ENCODE measurements around the gene BNIP3.

BNIP3 gene

DNA sequence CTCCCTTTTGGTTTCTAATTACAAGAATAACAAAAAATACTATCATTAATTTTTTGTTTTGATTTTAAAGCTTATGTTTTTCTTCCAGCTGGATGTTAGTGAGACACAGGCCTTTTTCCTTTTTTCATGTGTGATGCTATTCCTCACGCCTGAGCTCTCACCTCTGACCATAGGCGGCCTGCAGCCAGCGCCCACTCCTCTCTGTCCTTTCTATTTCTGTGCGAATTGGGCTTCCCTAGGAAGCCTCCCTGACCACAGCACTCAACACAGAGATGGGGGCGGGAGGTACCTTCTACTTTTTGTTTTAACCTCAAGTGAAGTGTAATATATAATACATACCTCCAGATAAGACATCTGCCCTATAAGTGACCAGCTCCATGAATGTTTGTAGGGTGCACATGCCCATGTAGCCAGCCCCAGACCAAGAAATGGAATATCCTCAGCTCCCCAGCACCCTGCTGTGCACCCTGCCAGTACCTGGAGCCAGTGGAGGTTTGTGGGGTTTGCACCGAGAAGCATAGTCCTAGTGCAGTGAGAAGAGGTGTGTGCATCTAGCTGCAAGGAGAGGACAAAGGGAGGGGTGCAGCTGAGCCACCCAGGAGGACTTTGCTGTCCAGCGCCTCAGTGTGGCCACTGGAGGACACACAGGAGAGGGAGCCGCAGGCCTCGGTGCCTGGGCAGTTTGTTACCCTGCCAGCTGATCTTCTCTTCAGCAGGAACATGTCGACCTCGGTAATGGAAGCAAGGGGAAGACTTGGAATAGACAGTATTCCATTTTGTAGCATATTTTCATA lies 38.5 kb downstream of the BNIP3 start:
- H3K27ac ChIP-seq: no peak overlapping the region
- TF ChIP-seq ZFX (IDR thresholded peaks at IDR 0.05): no peak
- TF ChIP-seq, protein P1, sequence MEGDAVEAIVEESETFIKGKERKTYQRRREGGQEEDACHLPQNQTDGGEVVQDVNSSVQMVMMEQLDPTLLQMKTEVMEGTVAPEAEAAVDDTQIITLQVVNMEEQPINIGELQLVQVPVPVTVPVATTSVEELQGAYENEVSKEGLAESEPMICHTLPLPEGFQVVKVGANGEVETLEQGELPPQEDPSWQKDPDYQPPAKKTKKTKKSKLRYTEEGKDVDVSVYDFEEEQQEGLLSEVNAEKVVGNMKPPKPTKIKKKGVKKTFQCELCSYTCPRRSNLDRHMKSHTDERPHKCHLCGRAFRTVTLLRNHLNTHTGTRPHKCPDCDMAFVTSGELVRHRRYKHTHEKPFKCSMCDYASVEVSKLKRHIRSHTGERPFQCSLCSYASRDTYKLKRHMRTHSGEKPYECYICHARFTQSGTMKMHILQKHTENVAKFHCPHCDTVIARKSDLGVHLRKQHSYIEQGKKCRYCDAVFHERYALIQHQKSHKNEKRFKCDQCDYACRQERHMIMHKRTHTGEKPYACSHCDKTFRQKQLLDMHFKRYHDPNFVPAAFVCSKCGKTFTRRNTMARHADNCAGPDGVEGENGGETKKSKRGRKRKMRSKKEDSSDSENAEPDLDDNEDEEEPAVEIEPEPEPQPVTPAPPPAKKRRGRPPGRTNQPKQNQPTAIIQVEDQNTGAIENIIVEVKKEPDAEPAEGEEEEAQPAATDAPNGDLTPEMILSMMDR (conservative IDR thresholded peaks at IDR 0.05): peak; percentile 77

DNA sequence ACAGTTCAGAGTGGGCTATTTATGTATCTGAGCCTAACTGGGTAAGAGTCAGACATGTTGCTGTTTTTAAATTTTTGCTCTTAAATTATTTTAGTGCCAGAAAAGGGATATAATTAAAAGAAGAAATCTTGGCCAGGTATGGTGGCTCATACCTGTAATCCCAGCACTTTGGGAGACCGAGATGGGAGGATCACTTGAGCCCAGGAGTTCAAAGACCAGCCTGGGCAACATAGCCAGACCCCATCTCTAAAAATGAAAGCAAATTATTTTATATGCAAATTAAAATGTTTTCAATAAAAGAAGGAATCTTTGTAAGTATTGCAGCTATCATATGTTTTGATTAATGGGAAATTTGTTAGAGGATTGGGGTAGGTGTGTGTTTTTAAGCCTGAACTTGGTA lies 39.3 kb downstream of the BNIP3 start:
- TF ChIP-seq, protein P1 (conservative IDR thresholded peaks at IDR 0.05): no peak
- no peak for TF ChIP-seq ZFX (IDR thresholded peaks at IDR 0.05)
- no peak overlapping the region for H3K27ac ChIP-seq

DNA sequence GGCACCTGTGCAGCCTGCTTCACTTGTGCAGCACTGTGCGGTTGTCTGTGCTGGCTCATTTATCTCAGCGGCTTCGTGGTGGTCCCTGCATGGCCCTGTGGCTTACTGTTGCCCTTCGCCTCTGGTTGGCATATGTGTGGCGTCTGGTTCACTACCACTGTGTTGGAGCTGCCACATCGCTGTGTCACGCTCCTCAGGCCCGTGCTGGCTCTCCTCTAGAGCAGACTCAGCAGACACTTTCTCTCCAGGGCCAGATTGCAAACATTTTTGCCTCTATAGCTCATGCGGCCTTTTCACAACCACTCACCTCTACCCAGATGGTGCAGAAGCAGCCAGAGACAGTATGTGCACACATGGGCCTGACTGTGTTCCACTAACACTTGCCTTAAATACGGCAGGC lies 43.0 kb downstream of the BNIP3 start:
- H3K27ac ChIP-seq: no peak overlapping the region
- TF ChIP-seq ZFX (IDR thresholded peaks at IDR 0.05): no peak
- TF ChIP-seq, protein P1 (conservative IDR thresholded peaks at IDR 0.05): no peak

DNA sequence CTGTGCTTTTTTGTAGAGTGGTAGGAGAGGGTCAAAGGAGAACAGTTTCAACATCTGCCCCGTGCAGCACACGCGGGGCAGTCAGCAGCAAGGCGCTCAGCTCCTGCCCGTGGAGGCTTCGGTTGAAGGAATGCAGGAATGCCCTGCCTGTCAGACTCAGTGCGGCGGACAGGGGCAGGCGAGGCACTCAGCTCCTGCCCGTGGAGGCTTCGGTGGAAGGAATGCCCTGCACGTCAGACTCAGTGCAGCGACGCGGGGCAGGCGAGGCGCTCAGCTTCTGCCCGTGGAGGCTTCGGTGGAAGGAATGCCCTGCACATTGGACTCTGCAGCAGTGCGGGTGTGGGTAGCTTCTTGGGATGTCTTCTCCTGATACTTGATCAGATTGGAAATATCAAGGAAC lies 43.9 kb downstream of the BNIP3 start:
- no peak for TF ChIP-seq ZFX (IDR thresholded peaks at IDR 0.05)
- TF ChIP-seq, protein P1 (conservative IDR thresholded peaks at IDR 0.05): no peak
- no peak overlapping the region for H3K27ac ChIP-seq

DNA sequence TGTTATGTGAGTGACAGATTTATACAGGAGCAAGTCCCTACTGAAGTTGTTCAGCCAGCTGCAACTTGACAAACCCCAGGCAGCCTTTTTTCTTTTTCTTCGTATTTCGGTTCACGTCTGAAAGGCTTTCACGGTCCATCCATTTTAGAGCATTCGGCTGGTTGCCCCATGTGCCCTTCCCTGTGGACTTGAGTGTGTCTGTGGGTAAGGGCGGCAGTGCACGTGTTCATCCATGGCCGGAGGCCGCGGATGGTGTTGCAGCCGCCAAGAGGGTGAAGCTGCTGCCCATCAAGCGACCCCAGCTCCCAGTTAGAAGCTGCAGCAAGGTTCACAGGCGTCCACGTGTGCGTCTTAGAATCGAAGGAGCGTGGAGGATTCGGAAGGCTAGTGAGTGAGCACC lies 45.0 kb downstream of the BNIP3 start:
- no peak overlapping the region for H3K27ac ChIP-seq
- TF ChIP-seq, protein P1 (conservative IDR thresholded peaks at IDR 0.05): no peak
- no peak for TF ChIP-seq ZFX (IDR thresholded peaks at IDR 0.05)

DNA sequence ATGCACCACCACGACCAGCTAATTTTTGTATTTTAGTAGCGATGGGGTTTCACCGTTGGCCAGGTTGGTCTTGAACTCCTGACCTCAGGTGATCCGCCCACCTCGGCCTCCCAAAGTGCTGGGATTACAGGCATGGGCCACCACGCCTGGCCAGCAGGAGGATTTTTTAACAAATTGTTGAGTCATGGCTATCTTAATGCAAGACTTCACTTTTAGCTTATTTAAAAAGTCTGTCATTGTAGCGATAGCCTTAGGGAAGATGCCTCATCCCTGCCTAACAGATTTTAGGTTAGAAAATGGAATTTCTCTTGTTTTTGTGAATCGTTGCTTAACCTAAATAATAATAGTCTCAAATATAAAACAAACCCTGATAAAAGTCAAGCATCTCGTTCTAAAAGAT lies 45.4 kb downstream of the BNIP3 start:
- TF ChIP-seq, protein P1 (conservative IDR thresholded peaks at IDR 0.05): no peak
- no peak for TF ChIP-seq ZFX (IDR thresholded peaks at IDR 0.05)
- H3K27ac ChIP-seq: no peak overlapping the region

DNA sequence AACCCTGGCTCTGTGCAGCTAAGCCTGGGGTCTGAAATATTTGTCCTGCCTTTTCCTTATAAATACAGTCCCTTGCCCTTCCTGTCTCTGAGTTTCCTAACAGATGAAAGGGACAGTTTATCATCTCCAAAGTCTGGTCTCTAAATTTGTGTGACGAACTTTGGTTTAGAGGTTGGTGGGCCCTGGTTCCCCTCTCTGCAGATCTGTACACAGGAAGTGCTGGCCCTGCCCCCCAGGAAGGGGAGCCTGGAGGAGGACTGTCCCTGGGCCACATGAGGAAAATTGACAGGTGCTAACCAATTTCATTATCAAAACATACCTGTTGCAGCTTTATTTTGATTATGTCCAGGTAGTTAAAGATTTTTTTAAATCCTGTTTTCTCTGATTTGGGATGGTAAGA lies 46.5 kb downstream of the BNIP3 start:
- TF ChIP-seq, protein P1 (conservative IDR thresholded peaks at IDR 0.05): no peak
- TF ChIP-seq ZFX (IDR thresholded peaks at IDR 0.05): no peak
- H3K27ac ChIP-seq: no peak overlapping the region

Measured in C4-2B (cell line).